ES-I3 (cell line): Measurements from ENCODE around the gene DPH3.

Source experiments
- H3K36me3 ChIP-seq: 2 replicates; pipeline ENCODE4 v1.6.1; 2013; ENCODE audit warnings: mild to moderate bottlenecking, low read length, control low read depth, moderate library complexity; ENCODE audit not compliant: insufficient read depth
- H3K4me1 ChIP-seq: 2 replicates; pipeline ENCODE4 v1.6.1; 2013; ENCODE audit warnings: mild to moderate bottlenecking, control low read depth, low read length; ENCODE audit not compliant: insufficient read depth
- H3K9ac ChIP-seq: 2 replicates; pipeline ENCODE4 v1.6.1; 2013; ENCODE audit warnings: low read depth, mild to moderate bottlenecking, low read length, moderate library complexity
- H3K9me3 ChIP-seq: 2 replicates; pipeline ENCODE4 v1.6.1; 2013; ENCODE audit warnings: mild to moderate bottlenecking, low read length, moderate library complexity; ENCODE audit not compliant: control insufficient read depth, insufficient read depth

The DPH3 gene

DNA sequence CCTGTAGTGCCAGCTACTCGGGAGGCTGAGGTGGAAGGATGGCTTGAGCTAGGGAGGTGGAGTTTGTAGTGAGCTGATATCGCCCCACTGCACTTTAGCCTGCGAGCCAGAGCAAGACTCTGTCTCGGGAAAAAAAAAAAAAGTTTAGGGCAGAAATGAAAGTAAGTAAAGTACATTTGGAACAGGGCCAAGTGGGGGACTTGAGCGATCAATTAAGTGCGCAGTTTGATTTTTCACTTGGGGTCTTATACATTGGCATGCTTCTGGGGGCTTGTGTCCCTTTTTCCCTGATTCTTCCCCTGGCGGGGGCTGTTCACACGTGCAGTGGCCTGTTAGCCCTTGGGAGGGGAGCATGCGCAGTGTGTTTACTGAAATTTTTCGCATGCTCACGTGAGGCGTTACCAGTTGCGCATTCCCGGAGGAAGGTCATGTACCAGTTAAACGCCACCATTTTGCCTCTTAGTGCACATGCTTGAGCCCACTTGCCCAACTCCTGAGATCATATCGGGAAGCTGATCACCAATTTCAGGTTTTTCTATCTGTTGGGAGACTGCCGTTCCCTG lies 48.3 kb downstream of the DPH3 start:
- no peaks in the 10 kb centered on the region for H3K36me3 ChIP-seq
- H3K9ac ChIP-seq, result no peak overlapping the region

DNA sequence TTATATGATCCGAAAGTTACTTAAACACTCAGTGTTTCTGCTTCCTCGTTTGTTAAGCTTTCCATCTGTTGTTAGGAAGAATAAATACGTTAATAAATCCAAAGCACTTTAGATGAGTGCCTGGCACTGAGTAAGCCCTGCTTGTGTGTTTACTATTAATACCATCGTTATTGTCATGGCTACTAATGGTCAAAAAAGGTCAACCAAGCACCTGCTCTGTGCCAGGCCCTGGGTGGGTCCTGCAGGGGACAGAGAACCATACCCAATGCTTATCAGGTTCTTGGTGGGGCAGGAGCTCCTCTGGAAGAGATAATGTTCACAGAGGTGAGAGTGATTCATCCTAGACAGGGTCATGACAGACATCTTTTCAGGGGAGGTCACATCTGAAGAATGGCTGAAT lies 50.4 kb downstream of the DPH3 start:
- no peaks in the 10 kb centered on the region for H3K9me3 ChIP-seq
- no peaks in the 10 kb centered on the region for H3K4me1 ChIP-seq
- no peak overlapping the region for H3K9ac ChIP-seq
- H3K36me3 ChIP-seq, result no peaks in the 10 kb centered on the region

More for the DNA sequence above, 48.3 kb downstream of the DPH3 start:
- H3K4me1 ChIP-seq, result no peaks in the 10 kb centered on the region
- H3K9me3 ChIP-seq, result no peaks in the 10 kb centered on the region

DNA sequence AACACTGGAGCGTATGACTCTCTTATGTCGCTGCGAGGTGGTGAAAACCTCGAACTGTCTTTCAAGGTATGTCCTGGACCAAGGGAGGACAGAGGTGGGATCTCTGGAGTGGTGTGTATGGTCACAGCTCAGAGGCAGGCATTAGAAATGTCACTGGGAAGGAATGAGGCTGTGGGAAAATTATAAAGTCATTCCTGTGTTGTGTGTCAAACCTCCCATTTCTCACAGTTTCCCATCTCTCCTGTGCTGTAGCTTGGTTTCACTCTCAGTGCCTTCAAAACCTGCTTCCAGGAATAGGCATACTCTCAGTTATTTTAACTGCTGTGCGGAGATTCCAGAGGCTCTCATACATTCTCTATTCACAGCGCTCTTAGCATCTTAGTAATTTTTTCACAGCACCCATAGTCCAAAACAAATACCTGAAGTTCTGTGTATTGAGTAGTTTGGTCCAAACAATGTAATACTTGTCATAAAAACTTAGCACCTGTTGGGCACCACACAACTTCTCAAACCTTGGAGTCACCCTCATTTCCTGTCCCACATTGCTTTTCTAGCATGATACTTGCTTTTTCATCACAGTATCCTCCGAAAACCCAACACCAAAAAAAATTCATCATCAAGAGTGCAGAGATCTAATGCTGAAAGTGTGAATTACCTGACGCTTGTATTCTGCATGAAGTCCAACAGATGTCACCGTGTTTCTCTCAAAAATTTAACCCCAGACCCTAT lies 53.4 kb downstream of the DPH3 start:
- Histone ChIP-seq H3K36me3 (no peaks in the 10 kb centered on the region), H3K9me3 (no peaks in the 10 kb centered on the region), H3K4me1 (no peaks in the 10 kb centered on the region), H3K9ac (no peak overlapping the region)
